Colonic mucosa (tissue), 4 donors: ENCODE results near the gene PRSS22. TPM values are rescaled to one million over a fixed set of nuclear protein-coding genes. Genes with fewer than 3 reads are reported as not detected.

Source experiments
- DNase-seq: peaks from one replicate; pipeline ENCODE4 v3.0.0-alpha.2; 2020
- H3K27ac ChIP-seq: fragments of 200-600 bp; one replicate; pipeline ENCODE4 v1.8.0; 2021
- H3K27me3 ChIP-seq: fragments of 200-600 bp; one replicate; pipeline ENCODE4 v1.8.0; 2021
- H3K36me3 ChIP-seq: fragments of 200-600 bp; one replicate; pipeline ENCODE4 v1.8.0; 2021
- H3K4me1 ChIP-seq: fragments of 200-600 bp; one replicate; pipeline ENCODE4 v1.8.0; 2021; ENCODE audit warnings: mild to moderate bottlenecking
- H3K4me3 ChIP-seq: fragments of 200-600 bp; one replicate; pipeline ENCODE4 v1.8.0; 2021
- H3K9ac ChIP-seq, 2 donors: one replicate each; pipeline ENCODE4 v1.7.0; 2013; ENCODE audit warnings: control low read depth in 2 of 2, low read depth in 2 of 2, low read length in 2 of 2
- H3K9me3 ChIP-seq: fragments of 200-600 bp; one replicate; pipeline ENCODE4 v1.8.0; 2021
- CTCF ChIP-seq: fragments of 200-600 bp; IDR thresholded peaks from one replicate; pipeline ENCODE4 v1.8.0; 2022; ENCODE audit warnings: antibody characterized with exemption, mild to moderate bottlenecking
- intact Hi-C: fragments of 100-400 bp; cut with DNase I; formaldehyde crosslinking; loops from one replicate; pipeline ENCODE4 v1.14.1; 2022
- total RNA-seq, 2 donors: library from RNA; stranded (reverse); fragmentation: NEBNext Ultra II Directional in 1 of 2; extraction: Animal tissue kit (Norgen Biotek cat#: 25700) in 1 of 2; gene quantifications; one replicate each; pipeline ENCODE4 v1.2.1, GENCODE V29; 2021
- donor health status: healthy.
- donor health status: DM: no; HTN: no; CAD: no.
- donor health status: DM: no; HTN: no; CAD: no.

Gene PRSS22
- total RNA-seq, 2 donors from 2014 or later: 6.1 to 6.7 TPM

GRCh38 chr16:2884041-2884451 lies 26.1 kb upstream of the PRSS22 start:
- no peak for TF ChIP-seq CTCF
- no peaks in the 10 kb centered on the region for H3K27me3 ChIP-seq
- peak overlapping the region; percentile 93 to 97 for H3K9ac ChIP-seq
- H3K36me3 ChIP-seq: no peaks in the 10 kb centered on the region
- no peak overlapping the region for H3K27ac ChIP-seq
- no peaks in the 10 kb centered on the region for H3K9me3 ChIP-seq
- intact Hi-C loops: no loop called here
- peaks cover 5% of the 10 kb centered on the region for H3K4me1 ChIP-seq
- peak overlapping the region; percentile 78 for H3K4me3 ChIP-seq
- no peak for DNase-seq

GRCh38 chr16:2883458-2883908 lies 25.5 kb upstream of the PRSS22 start:
- peak overlapping the region; percentile 78 for H3K4me3 ChIP-seq
- no peaks in the 10 kb centered on the region for H3K27me3 ChIP-seq
- DNase-seq: peak; percentile 45
- intact Hi-C loops: no loop called here
- H3K36me3 ChIP-seq: no peaks in the 10 kb centered on the region
- H3K4me1 ChIP-seq: peaks cover 5% of the 10 kb centered on the region
- peak overlapping the region; percentile 93 to 97 for H3K9ac ChIP-seq
- H3K27ac ChIP-seq: peak overlapping the region; percentile 93
- no peaks in the 10 kb centered on the region for H3K9me3 ChIP-seq
- TF ChIP-seq CTCF: no peak

- Histone ChIP-seq H3K9ac (peak within 1 kb of the TSS; percentile 93 to 97), H3K4me3 (peak within 1 kb of the TSS; percentile 78), H3K9me3 (no peaks in the 10 kb centered on the region), H3K27me3 (no peaks in the 10 kb centered on the region), H3K4me1 (peaks cover 5% of the 10 kb centered on the region), H3K36me3 (no peaks in the 10 kb centered on the region), H3K27ac (peak within 1 kb of the TSS; percentile 93)
- intact Hi-C loops: no loop called here
- DNase-seq: peak; percentile 100
- no peak for TF ChIP-seq CTCF
These were observed 24.9 kb upstream of the PRSS22 start, which contains the start of gene FLYWCH2 for GRCh38 chr16:2882650-2883457. Gene FLYWCH2 (plus strand): TSS chr16:2883215. CDS start chr16:2896450, 13,235 bp downstream.

- Histone ChIP-seq H3K9me3 (no peaks in the 10 kb centered on the region), H3K9ac (peak overlapping the region; percentile 74 to 93), H3K27me3 (no peaks in the 10 kb centered on the region), H3K36me3 (no peaks in the 10 kb centered on the region), H3K4me3 (peak overlapping the region; percentile 78), H3K4me1 (peaks cover 5% of the 10 kb centered on the region), H3K27ac (peak overlapping the region; percentile 93)
- intact Hi-C loops: no loop called here
- no peak for TF ChIP-seq CTCF
- DNase-seq: peak; percentile 72
These were observed 24.0 kb upstream of the PRSS22 start for GRCh38 chr16:2881783-2882649.

- Histone ChIP-seq H3K9ac (no peak overlapping the region), H3K27ac (no peak overlapping the region), H3K27me3 (no peaks in the 10 kb centered on the region), H3K4me1 (peaks cover 5% of the 10 kb centered on the region), H3K36me3 (no peaks in the 10 kb centered on the region), H3K9me3 (no peaks in the 10 kb centered on the region), H3K4me3 (no peak overlapping the region)
- intact Hi-C loops: loop anchor here (5.0 kb wide), 1 partner anchor 32 kb away; the partner anchor contains the start of gene FLYWCH1
- DNase-seq: no peak
- no peak for TF ChIP-seq CTCF
These were observed 22.0 kb upstream of the PRSS22 start for GRCh38 chr16:2879854-2880508.
